HG02970 (cell line): ENCODE data around the gene MPP1.

Experiments
- ATAC-seq: cut with Tn5 transposase; IDR thresholded peaks from one replicate; pipeline ENCODE4 v1.9.1; 2021; ENCODE audit warnings: mild to moderate bottlenecking, moderate library complexity, moderate number of reproducible peaks; ENCODE audit not compliant: unreplicated experiment, low FRiP score

Gene MPP1

GRCh38 chrX:154779261-154779660 lies 26.0 kb downstream of the MPP1 start:
- no peak for ATAC-seq

GRCh38 chrX:154776753-154777152 lies 28.5 kb downstream of the MPP1 start:
- no peak for ATAC-seq

DNA sequence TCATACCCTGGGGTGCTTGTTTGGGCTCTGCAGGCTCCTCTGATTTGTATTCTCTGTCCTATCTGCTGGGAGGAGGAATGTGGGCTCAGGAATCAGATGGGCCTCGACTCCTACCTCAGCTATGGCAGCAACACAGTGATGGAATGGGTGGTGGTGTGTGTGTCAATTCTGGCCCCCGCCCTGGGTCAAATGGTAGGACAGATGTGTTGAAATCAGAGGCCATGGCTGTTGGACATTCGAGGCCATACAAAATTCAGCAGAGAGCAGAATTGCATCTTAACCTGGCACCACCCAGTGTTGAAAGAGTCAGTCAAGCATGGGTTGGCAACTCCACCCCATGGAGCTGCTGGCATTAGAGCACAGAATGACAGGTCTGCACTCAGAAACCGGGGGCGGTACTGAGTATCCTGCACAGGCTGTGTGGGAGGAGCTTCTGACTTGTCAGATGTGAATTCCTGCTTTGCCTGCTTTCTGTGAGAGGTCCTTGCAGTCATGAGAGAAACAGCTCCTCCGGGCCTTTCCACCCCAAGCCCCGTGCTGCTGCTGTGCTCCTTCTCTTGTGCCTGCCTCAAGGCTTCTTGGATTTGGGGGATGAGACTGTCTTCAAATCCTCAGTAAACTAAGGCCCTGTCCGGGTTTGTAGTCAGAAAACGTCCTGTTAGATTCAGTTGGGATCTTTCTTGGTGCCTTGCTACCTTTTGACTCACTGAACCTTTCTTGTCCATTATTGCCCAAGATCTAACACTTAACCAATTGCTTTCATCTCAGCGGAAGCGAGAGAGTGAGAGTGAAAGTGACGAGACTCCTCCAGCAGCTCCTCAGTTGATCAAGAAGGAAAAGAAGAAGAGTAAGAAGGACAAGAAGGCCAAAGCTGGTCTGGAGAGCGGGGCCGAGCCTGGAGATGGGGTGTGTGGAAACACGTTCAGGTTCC lies 29.6 kb downstream of the MPP1 start:
- ATAC-seq = no peak

- no peak for ATAC-seq
These were observed 30.7 kb downstream of the MPP1 start for GRCh38 chrX:154774622-154775021.

- peak; percentile 90 for ATAC-seq
These were observed 42.6 kb downstream of the MPP1 start, which contains the start of gene DKC1 for GRCh38 chrX:154762537-154763296. Gene DKC1, plus strand, starts transcription at chrX:154762864. Its CDS starts 102 bp downstream, at chrX:154762966.

GRCh38 chrX:154761977-154762536 lies 43.2 kb downstream of the MPP1 start:
- ATAC-seq = no peak

DNA sequence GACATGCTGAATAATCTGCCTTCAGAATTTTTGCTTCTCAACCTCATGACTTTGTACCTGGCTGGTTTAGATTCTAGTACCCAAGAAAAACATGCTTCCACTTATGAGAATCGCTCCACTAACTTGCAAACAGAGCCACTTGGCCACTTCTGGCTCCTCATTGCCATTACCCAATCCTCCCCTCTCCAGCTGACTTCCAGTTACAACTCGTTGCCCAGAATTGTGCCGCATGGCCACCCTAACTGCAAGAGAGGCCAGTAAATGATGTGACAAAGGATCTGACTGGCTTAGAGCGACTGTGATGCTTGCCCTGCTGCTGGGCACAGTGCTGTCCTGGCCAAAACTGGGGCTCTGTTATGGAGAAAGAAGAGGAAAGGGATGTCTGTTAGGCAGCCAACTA lies 46.6 kb downstream of the MPP1 start:
- ATAC-seq = no peak

GRCh38 chrX:154751669-154752271 lies 53.5 kb downstream of the MPP1 start:
- ATAC-seq = no peak

DNA sequence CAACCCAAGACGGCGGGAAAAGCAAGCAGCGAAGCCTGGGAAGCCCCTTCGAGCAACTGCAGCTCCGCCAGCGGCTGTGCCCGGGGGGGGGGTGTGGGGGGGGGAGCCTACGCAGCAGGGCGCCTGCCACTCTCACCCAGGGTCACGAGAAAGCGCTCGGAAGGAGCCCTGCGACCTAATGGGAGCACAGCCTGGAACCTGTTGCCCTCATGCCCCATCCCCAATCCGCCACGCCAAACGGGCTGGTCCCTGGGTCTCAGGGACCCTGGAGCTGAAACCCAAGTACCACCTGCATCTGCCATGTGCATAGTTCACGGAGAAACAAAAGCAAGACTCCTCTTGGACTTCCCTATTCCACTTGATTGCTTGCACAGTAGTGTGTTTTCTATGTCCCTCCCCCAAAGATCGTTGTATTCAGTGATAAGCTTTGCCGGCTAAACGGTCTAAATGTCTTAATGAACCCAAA lies 54.0 kb downstream of the MPP1 start:
- no peak for ATAC-seq

DNA sequence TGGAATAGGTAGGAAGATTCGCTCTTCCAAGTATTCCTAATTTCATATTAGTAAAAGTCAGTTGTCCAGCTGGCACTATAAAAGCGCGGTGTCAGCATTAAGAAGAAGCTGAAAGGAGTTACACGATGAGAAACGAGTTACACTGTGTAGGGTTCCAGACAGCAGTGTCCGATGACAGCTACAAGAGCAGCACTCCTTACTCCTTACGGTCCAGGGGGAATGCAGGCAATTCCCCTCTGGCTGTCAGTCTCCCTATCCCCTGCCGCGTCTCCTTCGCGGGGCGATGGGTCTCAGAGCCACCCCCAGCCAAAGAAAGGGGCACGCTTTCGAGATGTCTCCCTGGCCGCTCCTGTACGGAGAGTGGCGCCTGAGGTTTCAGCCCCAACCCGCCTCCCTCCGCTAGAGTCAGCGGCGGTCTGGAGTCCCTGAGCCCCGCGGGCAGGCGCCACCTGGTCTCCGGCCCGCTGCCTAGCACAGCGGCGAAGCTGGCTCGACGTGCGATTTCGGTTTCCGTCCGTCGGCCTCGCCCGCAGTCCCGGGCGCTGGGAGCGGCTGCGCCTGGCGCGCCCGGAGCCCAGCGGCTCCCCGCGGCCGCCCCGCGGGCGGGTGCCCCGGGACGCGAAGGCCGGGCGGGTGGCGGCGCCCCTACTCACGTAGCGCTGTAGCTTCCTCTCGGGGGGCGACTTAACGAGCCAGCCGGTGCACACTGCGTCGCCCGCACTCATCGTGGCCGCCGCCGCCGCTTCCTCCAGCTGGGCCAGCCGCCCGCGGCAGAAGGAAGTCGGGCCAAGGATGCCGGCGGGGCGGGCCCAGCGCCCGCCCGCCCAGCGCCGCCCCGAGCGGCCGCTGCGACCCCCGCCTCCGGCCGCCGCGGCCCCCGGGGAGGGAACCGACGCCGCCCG lies 54.7 kb downstream of the MPP1 start, which contains the start of gene GAB3:
GAB3 (minus strand) TSS at position 777 of the 902 bp plus-strand sequence; CDS start at position 725, 52 bp downstream.
- no peak for ATAC-seq

- ATAC-seq = no peak
These were observed 55.4 kb downstream of the MPP1 start for GRCh38 chrX:154749856-154750255.

DNA sequence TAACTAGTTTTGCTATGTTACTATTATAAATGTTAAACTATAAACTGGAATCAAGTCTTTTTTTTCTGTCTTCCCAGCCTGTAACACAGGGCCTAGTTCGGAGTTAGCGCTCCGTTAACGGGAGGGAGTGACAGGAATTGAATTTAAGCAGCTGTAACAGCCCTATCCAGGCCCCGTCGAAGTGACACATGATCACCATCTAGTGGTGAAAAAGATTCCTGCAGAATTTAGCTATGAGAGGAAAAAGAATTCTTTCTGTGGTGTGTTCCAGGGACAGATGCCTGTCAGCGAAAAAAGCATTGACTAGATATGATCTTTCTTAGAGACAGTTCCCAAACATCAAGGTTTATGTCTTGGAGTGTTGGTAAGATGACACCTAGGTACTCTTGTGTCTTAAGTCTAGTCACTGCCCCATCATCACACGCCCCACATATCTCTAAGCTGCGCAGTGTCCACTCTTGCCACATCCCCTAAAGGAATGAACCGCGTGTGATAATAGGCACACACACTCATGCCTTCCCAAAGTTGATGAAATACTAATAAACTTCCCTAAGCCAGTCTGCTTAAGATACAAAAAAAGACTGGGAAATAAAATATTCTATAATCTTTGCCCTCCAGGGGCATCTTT lies 56.5 kb downstream of the MPP1 start:
- ATAC-seq = no peak

GRCh38 chrX:154742613-154743012 lies 62.7 kb downstream of the MPP1 start:
- ATAC-seq = no peak

DNA sequence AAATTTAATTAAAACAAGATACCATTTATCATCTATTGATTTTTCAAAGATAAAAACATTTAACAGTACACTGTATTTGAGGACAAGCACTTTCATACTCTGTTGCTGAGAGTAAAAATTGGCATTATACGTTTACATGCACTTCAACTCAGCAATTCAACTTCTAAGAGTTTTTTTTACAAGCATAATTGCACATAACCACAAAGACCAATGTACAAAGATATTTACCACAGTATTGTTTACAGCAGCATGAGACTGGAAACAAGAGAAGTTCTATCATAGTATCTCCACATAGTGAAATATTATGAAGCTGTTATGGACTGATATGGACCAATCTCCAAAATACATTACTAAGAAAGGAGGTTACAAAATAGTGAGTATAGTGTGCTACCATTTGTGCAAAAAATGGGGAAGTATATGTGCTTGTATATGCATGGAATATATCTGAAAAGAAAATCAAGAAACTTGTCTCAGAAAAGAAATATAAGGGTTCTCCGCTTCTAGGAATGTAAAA lies 65.3 kb downstream of the MPP1 start:
- ATAC-seq = no peak

- no peak for ATAC-seq
These were observed 67.1 kb downstream of the MPP1 start for GRCh38 chrX:154738011-154738738.

DNA sequence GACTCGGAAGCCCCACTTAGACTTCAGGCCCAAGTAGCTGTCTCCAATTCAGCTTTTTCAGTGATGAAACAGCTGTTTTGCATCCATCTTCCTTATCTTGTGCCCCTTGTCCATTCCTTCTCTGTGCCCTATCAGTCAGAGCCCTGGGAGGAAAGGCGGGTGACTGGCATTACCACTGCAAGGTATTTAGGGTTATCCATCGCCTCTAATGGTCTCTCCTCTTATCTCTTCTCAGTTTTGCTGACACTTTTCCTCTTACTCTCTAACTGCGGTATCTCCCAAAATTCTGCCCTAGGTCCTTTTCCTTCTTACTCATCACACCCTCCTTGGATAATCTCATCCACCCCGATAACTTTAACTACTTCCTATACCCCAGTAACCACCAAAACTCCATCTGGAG lies 68.1 kb downstream of the MPP1 start:
- ATAC-seq = no peak

GRCh38 chrX:154735695-154736393 lies 69.4 kb downstream of the MPP1 start:
- no peak for ATAC-seq
